ENCODE results near the gene HSDL1. TPM values are rescaled to one million over a fixed set of nuclear protein-coding genes. Genes with fewer than 3 reads are reported as not detected.

Gene HSDL1
- total RNA-seq, 1 donor from 2014 or later, result 25.5 TPM

GRCh38 chr16:84137287-84137686 lies 7.7 kb downstream of the HSDL1 start:
- Mint-ChIP-seq H3K27me3 (ENCODE audit: low read depth) (no peaks in the 10 kb centered on the region), H3K9me3 (ENCODE audit: low read depth) (no peaks in the 10 kb centered on the region), H3K4me3 (ENCODE audit: unreplicated experiment) (no peak overlapping the region), H3K36me3 (ENCODE audit: low read depth) (no peaks in the 10 kb centered on the region), H3K27ac (ENCODE audit: unreplicated experiment) (no peak overlapping the region), H3K4me1 (ENCODE audit: low read depth) (peaks cover 37% of the 10 kb centered on the region)
- DNase-seq (ENCODE audit: low spot score), result no peak
- TF ChIP-seq, protein P1, sequence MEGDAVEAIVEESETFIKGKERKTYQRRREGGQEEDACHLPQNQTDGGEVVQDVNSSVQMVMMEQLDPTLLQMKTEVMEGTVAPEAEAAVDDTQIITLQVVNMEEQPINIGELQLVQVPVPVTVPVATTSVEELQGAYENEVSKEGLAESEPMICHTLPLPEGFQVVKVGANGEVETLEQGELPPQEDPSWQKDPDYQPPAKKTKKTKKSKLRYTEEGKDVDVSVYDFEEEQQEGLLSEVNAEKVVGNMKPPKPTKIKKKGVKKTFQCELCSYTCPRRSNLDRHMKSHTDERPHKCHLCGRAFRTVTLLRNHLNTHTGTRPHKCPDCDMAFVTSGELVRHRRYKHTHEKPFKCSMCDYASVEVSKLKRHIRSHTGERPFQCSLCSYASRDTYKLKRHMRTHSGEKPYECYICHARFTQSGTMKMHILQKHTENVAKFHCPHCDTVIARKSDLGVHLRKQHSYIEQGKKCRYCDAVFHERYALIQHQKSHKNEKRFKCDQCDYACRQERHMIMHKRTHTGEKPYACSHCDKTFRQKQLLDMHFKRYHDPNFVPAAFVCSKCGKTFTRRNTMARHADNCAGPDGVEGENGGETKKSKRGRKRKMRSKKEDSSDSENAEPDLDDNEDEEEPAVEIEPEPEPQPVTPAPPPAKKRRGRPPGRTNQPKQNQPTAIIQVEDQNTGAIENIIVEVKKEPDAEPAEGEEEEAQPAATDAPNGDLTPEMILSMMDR (IDR thresholded peaks at IDR 0.05), result no peak

DNA sequence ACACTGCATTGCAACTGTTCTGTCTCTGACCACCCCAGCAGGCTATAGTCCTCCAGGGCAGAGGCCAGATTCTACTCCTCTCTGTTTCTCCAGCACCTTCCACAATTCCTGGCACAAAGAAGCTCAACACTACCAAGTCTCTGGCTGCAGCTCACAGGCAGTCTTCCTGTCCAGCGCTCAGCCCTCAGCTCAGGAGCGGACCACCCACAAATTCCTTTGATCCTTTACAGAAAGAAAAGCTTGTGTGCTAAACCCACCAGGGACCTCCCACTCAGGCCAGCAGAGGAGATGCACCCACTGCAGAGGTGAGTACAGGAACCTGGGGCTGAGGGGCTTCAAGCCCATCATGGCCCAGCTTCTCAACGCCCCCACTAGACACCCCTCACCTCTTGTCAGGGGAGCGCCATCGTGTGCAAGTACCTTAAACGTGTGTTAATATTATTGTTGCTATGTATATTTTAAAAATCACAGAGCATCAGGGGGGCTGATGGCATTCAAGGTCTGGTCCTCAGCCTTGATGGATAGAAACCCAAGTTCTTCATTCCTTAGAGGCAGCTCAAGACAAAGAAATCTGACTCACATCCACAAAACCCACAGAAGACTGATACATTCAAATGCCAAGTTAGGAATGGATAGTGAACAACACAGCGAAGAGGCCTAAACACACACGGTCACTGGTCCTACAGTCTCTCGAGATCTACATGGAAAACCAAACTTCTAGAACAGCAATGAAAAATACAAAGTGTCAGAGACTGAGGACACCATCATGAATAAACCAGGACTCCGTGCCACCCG lies 8.4 kb downstream of the HSDL1 start:
- Mint-ChIP-seq H3K27me3 (ENCODE audit: low read depth) (no peaks in the 10 kb centered on the region), H3K4me1 (ENCODE audit: low read depth) (peaks cover 37% of the 10 kb centered on the region), H3K27ac (ENCODE audit: unreplicated experiment) (no peak overlapping the region), H3K36me3 (ENCODE audit: low read depth) (no peaks in the 10 kb centered on the region), H3K9me3 (ENCODE audit: low read depth) (no peaks in the 10 kb centered on the region), H3K4me3 (ENCODE audit: unreplicated experiment) (no peak overlapping the region)
- TF ChIP-seq, protein P1 (IDR thresholded peaks at IDR 0.05), result no peak
- no peak for DNase-seq (ENCODE audit: low spot score)

DNA sequence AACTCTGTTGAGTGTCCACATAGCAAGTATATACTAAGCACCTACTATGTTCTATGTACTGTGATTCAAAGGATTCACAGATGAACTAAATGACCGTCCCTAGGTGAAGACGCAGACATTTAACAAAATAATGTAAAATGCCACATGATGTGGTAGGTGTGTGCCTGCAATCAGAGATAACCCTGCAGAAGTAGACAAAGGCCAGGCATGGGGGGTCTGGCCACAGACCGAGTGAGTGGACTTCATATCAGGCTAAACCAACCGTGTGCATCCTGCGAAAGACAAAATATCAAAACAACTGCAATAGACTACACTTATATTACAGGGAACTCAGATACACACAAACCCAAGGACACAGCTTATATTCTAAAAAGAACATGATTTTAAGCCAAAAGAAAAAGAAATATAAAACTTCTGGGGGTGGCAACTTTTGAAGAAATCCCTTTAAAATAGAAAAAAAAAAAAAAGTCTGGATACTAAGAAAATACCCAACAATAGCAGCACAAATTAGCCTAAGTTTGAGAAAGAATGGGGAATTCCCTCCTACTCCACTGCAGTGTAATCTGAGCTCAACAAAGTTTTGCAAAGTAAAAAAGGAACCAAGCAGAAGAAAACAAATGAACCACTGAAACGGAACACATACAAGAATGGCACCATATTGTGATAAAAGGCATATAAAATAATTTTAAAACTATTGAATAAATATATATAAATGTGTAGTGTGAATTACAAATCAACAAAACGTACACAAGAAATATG lies 12.3 kb downstream of the HSDL1 start:
- H3K4me3 Mint-ChIP-seq (ENCODE audit: unreplicated experiment), result no peak overlapping the region
- no peak for DNase-seq (ENCODE audit: low spot score)
- H3K4me1 Mint-ChIP-seq (ENCODE audit: low read depth), result peaks cover 22% of the 10 kb centered on the region
- TF ChIP-seq, protein P1 (IDR thresholded peaks at IDR 0.05), result no peak
- H3K27me3 Mint-ChIP-seq (ENCODE audit: low read depth), result no peaks in the 10 kb centered on the region
- H3K36me3 Mint-ChIP-seq (ENCODE audit: low read depth), result peaks cover 6% of the 10 kb centered on the region
- H3K27ac Mint-ChIP-seq (ENCODE audit: unreplicated experiment), result no peak overlapping the region
- H3K9me3 Mint-ChIP-seq (ENCODE audit: low read depth), result no peaks in the 10 kb centered on the region

- Mint-ChIP-seq H3K36me3 (ENCODE audit: low read depth) (peaks cover 10% of the 10 kb centered on the region), H3K9me3 (ENCODE audit: low read depth) (no peaks in the 10 kb centered on the region), H3K27me3 (ENCODE audit: low read depth) (no peaks in the 10 kb centered on the region), H3K4me3 (ENCODE audit: unreplicated experiment) (no peak overlapping the region), H3K4me1 (ENCODE audit: low read depth) (peaks cover 12% of the 10 kb centered on the region), H3K27ac (ENCODE audit: unreplicated experiment) (no peak overlapping the region)
- DNase-seq (ENCODE audit: low spot score), result no peak
- TF ChIP-seq, protein P1 (IDR thresholded peaks at IDR 0.05), result no peak
Measured at GRCh38 chr16:84131117-84131516, 13.9 kb downstream of the HSDL1 start.

- peaks cover 16% of the 10 kb centered on the region for H3K36me3 Mint-ChIP-seq (ENCODE audit: low read depth)
- H3K27ac Mint-ChIP-seq (ENCODE audit: unreplicated experiment), result no peak overlapping the region
- H3K9me3 Mint-ChIP-seq (ENCODE audit: low read depth), result no peaks in the 10 kb centered on the region
- H3K27me3 Mint-ChIP-seq (ENCODE audit: low read depth), result no peaks in the 10 kb centered on the region
- no peaks in the 10 kb centered on the region for H3K4me1 Mint-ChIP-seq (ENCODE audit: low read depth)
- TF ChIP-seq, protein P1 (IDR thresholded peaks at IDR 0.05), result no peak
- no peak overlapping the region for H3K4me3 Mint-ChIP-seq (ENCODE audit: unreplicated experiment)
- DNase-seq (ENCODE audit: low spot score), result no peak
Measured at GRCh38 chr16:84124257-84125073, 20.5 kb downstream of the HSDL1 start.

All from chondrocyte (in vitro differentiated cells).